ENCODE results near the gene MCOLN3.

MCOLN3 gene

DNA sequence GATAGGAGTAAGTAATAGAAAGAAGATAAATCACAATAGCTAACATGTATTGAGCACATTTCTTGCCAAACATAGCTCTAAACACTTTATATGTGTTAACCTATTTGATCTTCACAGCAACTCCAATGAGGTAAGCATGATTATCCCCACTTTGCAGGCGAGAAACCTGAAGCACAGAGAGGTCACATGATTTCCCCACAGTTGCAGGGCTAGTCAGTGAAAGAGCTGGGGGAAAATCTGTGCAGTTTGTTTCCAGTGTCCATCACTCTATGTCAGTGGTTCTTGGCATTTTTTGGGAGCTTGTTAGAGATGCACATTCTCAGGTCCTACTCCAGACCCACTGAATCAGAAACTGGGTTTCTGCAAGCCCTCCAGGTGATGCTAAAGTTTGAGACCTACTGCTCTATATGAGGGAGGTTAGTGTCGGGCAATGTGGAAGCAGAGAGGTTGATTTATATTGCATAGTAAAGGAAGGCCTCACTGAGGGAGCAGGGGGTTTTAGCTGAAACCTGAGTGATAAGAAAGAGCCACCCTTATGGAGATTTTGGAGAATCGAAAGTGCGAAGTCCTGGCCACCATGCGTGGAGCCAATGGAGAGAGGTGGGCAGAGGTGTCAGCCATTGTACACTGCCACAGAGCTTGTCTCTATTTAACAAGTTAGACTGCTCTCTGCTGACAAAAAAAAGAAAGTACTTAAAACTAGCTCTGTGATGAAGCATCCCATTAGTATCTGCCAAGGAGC lies 20.9 kb downstream of the MCOLN3 start:
- no peaks in the 10 kb centered on the region for H3K27me3 ChIP-seq (replicated peaks; ENCODE audit: insufficient read depth, low read length)
- no peak overlapping the region for H3K9ac ChIP-seq (ENCODE audit: low read length)
- H3K36me3 ChIP-seq (replicated peaks; ENCODE audit: insufficient read depth, low read length): no peaks in the 10 kb centered on the region
- TF ChIP-seq, protein P1, sequence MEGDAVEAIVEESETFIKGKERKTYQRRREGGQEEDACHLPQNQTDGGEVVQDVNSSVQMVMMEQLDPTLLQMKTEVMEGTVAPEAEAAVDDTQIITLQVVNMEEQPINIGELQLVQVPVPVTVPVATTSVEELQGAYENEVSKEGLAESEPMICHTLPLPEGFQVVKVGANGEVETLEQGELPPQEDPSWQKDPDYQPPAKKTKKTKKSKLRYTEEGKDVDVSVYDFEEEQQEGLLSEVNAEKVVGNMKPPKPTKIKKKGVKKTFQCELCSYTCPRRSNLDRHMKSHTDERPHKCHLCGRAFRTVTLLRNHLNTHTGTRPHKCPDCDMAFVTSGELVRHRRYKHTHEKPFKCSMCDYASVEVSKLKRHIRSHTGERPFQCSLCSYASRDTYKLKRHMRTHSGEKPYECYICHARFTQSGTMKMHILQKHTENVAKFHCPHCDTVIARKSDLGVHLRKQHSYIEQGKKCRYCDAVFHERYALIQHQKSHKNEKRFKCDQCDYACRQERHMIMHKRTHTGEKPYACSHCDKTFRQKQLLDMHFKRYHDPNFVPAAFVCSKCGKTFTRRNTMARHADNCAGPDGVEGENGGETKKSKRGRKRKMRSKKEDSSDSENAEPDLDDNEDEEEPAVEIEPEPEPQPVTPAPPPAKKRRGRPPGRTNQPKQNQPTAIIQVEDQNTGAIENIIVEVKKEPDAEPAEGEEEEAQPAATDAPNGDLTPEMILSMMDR (IDR thresholded peaks at IDR 0.05; ENCODE audit: low read length): no peak
- no peak for TF ChIP-seq EZH2phosphoT487 (IDR thresholded peaks at IDR 0.05; ENCODE audit: low read length)
- TF ChIP-seq EZH2 (optimal IDR thresholded peaks at IDR 0.05; ENCODE audit: low read depth, low read length): no peak
- no peaks in the 10 kb centered on the region for H3K4me1 ChIP-seq (ENCODE audit: low read length)
- no peak overlapping the region for H2AFZ ChIP-seq (ENCODE audit: low read length)
- H3K4me3 ChIP-seq (ENCODE audit: low read length): no peak overlapping the region
- H4K20me1 ChIP-seq (ENCODE audit: insufficient read depth, low read length): no peaks in the 10 kb centered on the region
- H3K4me2 ChIP-seq (ENCODE audit: low read depth, low read length): no peak overlapping the region
- H3K9me2 ChIP-seq (replicated peaks; ENCODE audit: insufficient read depth, low read length): no peaks in the 10 kb centered on the region
- H3K27ac ChIP-seq (ENCODE audit: low read length): no peak overlapping the region
- no peaks in the 10 kb centered on the region for H3K9me3 ChIP-seq (replicated peaks; ENCODE audit: insufficient read depth, low read length)
- no peak for DNase-seq
- no peaks in the 10 kb centered on the region for H3K79me2 ChIP-seq (ENCODE audit: low read length)
- no peaks in the 10 kb centered on the region for H3F3A ChIP-seq (ENCODE audit: insufficient read depth, low read length)

DNA sequence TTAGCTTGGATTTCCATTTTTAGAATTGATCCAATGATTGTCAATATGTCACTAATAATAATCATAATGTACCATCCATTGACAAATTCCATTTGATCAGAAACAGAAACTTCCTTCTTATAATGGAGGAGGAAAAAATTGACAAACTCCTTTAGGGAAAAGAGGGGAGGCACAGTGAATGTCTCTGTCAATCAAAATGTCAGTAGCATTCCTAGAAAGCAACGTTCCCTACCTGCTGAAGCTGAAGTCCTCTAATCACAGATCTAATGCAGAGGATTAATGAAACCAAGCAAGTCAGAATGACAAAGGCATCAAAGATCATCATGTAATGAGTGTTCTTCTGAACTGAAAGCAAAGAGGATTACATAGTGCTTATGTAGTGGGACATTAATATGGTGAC lies 22.4 kb downstream of the MCOLN3 start:
- Histone ChIP-seq H3K9me2 (replicated peaks; ENCODE audit: insufficient read depth, low read length) (no peaks in the 10 kb centered on the region), H3K36me3 (replicated peaks; ENCODE audit: insufficient read depth, low read length) (no peaks in the 10 kb centered on the region), H2AFZ (ENCODE audit: low read length) (no peak overlapping the region), H3K27ac (ENCODE audit: low read length) (no peak overlapping the region), H3K4me1 (ENCODE audit: low read length) (no peaks in the 10 kb centered on the region), H3K4me2 (ENCODE audit: low read depth, low read length) (no peak overlapping the region), H3K79me2 (ENCODE audit: low read length) (no peaks in the 10 kb centered on the region), H4K20me1 (ENCODE audit: insufficient read depth, low read length) (no peaks in the 10 kb centered on the region), H3K27me3 (replicated peaks; ENCODE audit: insufficient read depth, low read length) (no peaks in the 10 kb centered on the region), H3K9me3 (replicated peaks; ENCODE audit: insufficient read depth, low read length) (no peaks in the 10 kb centered on the region), H3K9ac (ENCODE audit: low read length) (no peak overlapping the region), H3F3A (ENCODE audit: insufficient read depth, low read length) (no peaks in the 10 kb centered on the region), H3K4me3 (ENCODE audit: low read length) (no peak overlapping the region)
- no peak for DNase-seq
- TF ChIP-seq EZH2 (optimal IDR thresholded peaks at IDR 0.05; ENCODE audit: low read depth, low read length) (no peak), EZH2phosphoT487 (IDR thresholded peaks at IDR 0.05; ENCODE audit: low read length) (no peak)
- TF ChIP-seq, protein P1 (IDR thresholded peaks at IDR 0.05; ENCODE audit: low read length): no peak

DNA sequence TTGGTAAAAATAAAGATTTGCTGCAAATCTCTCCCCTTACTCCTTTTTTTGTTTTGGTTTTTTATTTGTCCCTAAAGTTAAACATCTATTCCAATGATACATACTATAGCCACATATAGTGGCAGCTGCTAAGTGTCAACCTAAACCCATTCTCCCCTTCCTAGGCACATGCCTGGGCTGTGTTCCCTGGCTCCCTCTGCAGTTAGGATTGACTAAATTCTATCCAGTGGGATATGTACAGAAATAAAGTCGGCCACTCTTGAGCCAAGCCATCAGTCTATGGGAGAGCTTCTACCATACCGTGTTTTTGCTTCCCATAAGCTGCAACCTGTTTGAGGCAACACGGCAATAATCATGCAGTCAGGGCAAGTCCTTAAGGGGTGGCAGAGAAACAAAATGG lies 23.6 kb downstream of the MCOLN3 start:
- TF ChIP-seq EZH2phosphoT487 (IDR thresholded peaks at IDR 0.05; ENCODE audit: low read length): no peak
- TF ChIP-seq EZH2 (optimal IDR thresholded peaks at IDR 0.05; ENCODE audit: low read depth, low read length): no peak
- TF ChIP-seq, protein P1 (IDR thresholded peaks at IDR 0.05; ENCODE audit: low read length): no peak
- H2AFZ ChIP-seq (ENCODE audit: low read length): no peak overlapping the region
- H3F3A ChIP-seq (ENCODE audit: insufficient read depth, low read length): no peaks in the 10 kb centered on the region
- no peak for DNase-seq
- no peaks in the 10 kb centered on the region for H3K79me2 ChIP-seq (ENCODE audit: low read length)
- H3K27me3 ChIP-seq (replicated peaks; ENCODE audit: insufficient read depth, low read length): no peaks in the 10 kb centered on the region
- H3K27ac ChIP-seq (ENCODE audit: low read length): no peak overlapping the region
- no peak overlapping the region for H3K4me3 ChIP-seq (ENCODE audit: low read length)
- H3K36me3 ChIP-seq (replicated peaks; ENCODE audit: insufficient read depth, low read length): no peaks in the 10 kb centered on the region
- H3K9ac ChIP-seq (ENCODE audit: low read length): no peak overlapping the region
- H4K20me1 ChIP-seq (ENCODE audit: insufficient read depth, low read length): no peaks in the 10 kb centered on the region
- no peaks in the 10 kb centered on the region for H3K4me1 ChIP-seq (ENCODE audit: low read length)
- H3K4me2 ChIP-seq (ENCODE audit: low read depth, low read length): no peak overlapping the region
- no peaks in the 10 kb centered on the region for H3K9me2 ChIP-seq (replicated peaks; ENCODE audit: insufficient read depth, low read length)
- H3K9me3 ChIP-seq (replicated peaks; ENCODE audit: insufficient read depth, low read length): no peaks in the 10 kb centered on the region
